Amniotic epithelial cell (primary cell): ENCODE measurements around the gene ACOX3.
"Not testable (repeated sequence)": the region's sequence is repeated elsewhere in the genome, so short reads cannot be mapped to it uniquely, and the experiment has no call there.

Source experiments
- DNase-seq: peaks from one replicate; pipeline ENCODE4 v3.0.0-alpha.2; 2010; ENCODE audit warnings: low read depth

Gene ACOX3

GRCh38 chr4:8386731-8387130 is 53.8 kb downstream of the ACOX3 start:
- no peak for DNase-seq

- DNase-seq = not testable (repeated sequence)
Observed at GRCh38 chr4:8386131-8386530, 54.4 kb downstream of the ACOX3 start.

GRCh38 chr4:8385611-8386010 is 54.9 kb downstream of the ACOX3 start:
- DNase-seq = no peak

GRCh38 chr4:8385106-8385505 is 55.4 kb downstream of the ACOX3 start:
- no peak for DNase-seq

GRCh38 chr4:8384397-8385060 is 56.0 kb downstream of the ACOX3 start:
- DNase-seq = no peak

GRCh38 chr4:8383451-8384160 is 56.9 kb downstream of the ACOX3 start:
- peak; percentile 74 for DNase-seq

DNA sequence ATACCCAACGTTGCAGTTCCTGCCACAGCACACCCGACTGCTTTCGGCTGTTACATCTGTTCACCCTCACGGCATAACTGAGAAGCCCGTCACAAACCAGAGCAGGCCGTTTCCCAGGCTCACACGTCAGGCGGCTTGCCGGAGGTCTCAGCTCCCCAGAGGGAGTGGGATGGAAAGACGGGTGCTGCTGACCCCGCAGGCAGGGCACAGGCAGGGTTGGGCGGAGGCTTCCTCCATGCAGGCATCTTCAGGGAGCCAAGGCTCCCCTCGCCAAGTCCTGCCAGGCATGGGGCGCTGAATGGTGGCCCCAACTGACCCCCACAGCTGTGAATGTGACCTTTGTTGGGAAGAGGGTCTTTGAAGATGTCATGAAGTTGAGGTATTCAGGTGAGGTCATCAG is 57.5 kb downstream of the ACOX3 start:
- DNase-seq = no peak

GRCh38 chr4:8381814-8382581 is 58.5 kb downstream of the ACOX3 start:
- no peak for DNase-seq

GRCh38 chr4:8380511-8381415 is 59.8 kb downstream of the ACOX3 start:
- no peak for DNase-seq

- DNase-seq = no peak
Observed at GRCh38 chr4:8379771-8380170, 60.8 kb downstream of the ACOX3 start.

DNA sequence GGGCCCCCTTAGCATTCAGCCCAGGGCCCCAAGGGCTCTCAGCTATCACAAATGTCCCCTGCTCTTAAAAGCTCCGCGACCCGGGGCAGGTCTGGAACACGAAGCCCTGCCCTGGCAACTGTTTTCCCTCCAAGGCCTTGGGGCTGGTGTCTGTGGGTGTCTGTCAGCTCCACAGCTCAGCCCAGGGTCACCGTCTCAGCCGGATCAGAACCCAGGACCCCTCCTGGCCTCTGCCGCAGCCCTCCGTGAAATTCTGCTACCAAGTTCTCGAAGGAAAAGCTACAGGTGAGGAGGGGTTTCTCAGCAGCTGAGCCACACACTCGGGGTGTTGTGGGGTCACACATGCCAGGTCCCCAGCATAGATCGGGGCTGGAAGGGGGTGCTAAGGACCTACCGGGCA is 61.2 kb downstream of the ACOX3 start:
- no peak for DNase-seq

- no peak for DNase-seq
Observed at GRCh38 chr4:8378776-8379175, 61.7 kb downstream of the ACOX3 start.

DNA sequence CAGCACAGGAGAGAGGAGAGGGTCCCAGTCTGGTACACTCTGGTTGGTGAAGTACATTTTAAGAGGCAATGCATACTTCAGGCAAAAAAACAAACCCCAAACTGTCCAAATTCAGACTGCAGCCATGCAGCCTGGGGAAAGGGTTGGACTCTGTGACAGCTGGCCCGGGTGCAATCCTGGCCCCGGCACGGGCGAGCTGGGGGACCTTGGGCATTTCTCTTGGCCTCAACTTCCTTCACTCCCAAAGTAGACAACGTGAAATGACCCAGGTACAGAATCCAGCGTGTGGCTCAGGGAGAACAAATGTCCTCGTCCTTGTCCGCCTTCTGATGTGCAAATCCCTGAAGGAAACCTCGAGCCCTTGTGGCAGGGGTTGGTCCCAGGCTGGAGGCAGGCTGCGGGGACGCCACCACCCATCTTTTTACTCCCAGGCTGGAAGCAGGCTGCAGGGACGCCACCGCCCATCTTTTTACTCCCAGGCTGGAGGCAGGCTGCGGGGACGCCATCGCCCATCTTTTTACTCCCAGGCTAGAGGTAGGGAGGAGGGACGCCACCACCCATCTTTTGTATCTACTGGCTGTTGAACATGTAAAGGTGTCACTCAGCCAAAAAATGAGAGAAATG is 62.3 kb downstream of the ACOX3 start:
- DNase-seq = no peak

DNA sequence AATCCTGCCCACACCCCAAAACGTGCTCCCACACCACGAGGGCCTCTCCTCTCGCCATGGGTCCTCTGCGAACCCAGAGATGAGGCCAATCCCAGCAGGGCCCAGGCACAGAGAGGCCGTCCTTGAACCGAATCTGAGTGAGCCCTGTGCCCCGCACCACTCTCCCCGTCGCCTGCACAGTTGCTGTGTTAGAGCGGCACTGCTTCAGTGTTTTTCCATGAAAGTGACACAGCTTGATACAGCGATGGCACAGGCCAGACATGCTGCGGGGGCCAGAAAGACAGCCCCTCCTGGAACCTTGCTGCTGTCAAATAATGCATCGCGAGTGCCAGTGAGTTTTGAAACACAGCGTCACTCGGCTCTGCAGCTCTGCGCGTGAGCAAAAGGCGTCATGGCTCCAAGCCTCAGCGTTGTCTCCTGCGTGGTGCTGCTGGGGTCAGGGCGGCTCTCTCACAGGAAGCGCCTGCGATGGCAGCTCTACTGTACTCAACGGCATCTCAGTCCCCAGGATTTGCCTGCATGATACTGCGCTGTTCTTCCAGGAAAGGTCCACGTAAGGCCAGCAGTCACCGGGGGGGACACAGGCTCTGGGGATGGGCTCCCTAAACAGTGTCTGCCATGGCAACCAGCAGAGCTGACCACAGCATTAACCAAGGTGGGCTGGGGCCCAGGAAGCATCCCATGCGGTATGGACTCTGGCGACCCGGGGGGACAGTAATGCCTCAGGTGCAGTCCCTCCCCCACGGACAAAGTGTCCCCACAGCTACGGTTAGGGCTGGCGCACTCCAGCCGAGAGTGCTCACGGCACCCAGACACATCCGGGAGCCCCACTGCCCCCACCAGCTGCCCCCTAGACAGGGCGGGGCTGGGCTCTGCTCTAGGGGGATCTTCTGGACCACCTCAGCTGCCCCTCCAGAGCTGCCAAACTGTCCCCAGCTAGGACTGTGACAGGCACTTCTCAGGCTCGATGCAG is 63.1 kb downstream of the ACOX3 start:
- DNase-seq = no peak

- no peak for DNase-seq
Observed at GRCh38 chr4:8376361-8377102, 64.0 kb downstream of the ACOX3 start.

DNA sequence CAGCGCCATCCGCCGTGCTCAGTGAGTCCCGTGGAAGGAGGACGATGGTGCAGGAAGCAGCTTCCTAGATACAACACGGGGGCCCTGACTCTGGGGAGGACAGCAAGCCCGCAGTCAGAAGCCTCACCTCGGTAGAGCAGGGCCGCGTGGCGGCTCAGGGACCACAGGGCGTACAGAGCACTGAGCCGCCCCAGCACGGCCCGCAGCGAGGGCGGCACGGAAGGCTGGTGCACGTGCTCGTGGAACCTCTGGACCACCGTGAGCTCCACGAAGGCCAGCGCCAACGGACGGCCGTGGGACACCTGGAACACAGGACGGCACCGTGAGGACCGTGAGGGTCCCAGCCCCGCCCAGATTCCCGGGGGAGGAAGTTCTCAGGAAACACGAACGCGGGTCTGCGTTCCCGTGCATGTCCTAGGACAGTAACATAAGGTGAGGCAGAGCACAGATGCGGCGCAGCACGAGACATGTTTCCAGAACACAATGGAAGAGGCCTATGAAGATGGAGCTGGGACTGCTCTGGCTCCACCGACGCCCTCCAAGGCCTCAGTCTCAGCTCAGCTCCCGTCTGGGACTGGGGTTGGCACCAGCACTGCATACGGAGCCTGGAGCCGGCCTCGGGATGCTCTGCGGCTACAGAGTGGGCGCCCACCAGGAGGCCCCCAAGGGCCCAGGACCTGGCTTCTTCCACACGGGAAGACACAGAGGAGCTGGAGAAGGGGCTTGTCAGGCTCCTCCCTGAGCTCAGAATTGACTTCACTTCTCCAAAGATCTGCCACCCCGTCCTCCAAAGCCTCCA is 65.5 kb downstream of the ACOX3 start:
- DNase-seq = no peak

DNA sequence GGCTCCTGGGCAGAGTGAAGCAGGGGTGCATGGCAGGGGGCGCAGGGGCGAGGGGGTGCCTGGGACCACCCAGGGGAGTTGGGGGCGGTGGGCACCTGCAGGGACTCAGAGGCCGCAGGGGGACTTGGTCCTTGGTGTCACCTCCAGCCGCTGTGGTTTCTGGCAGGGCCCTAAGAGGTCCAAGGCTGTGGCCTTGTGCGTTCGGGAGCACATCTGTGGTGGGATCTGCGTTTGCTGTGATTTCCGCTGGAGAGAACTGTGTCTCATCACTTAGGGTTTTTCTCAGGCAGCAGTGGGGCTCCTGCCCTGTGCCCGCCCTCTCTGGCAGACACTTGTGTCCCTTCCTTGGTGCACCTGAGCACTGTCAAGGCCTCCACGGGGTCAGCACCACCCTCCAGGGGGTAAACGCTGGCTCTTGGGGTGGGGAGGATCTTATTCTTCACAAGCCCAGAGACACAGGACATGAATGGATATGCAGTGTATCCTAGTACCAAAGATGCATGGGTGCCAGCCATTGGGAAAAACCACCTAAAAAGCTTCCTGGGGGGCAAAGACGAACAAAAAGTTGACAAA is 66.5 kb downstream of the ACOX3 start:
- no peak for DNase-seq

- DNase-seq = no peak
Observed at GRCh38 chr4:8373270-8373972, 67.1 kb downstream of the ACOX3 start.
